Stimulated activated CD8-positive, alpha-beta memory T cell treated with anti-CD3 and anti-CD28 coated beads, Interleukin-15, amount 100 ng/mL, for 48 hours (primary cell): ENCODE data around the gene CANX.
"Not testable (repeated sequence)": the region's sequence is repeated elsewhere in the genome, so short reads cannot be mapped to it uniquely, and the experiment has no call there.

Experiments
- DNase-seq, 2 donors: peaks; one replicate each; pipeline ENCODE4 v3.0.0-alpha.2; 2020; ENCODE audit warnings: low read depth in 2 of 2

The CANX gene

DNA sequence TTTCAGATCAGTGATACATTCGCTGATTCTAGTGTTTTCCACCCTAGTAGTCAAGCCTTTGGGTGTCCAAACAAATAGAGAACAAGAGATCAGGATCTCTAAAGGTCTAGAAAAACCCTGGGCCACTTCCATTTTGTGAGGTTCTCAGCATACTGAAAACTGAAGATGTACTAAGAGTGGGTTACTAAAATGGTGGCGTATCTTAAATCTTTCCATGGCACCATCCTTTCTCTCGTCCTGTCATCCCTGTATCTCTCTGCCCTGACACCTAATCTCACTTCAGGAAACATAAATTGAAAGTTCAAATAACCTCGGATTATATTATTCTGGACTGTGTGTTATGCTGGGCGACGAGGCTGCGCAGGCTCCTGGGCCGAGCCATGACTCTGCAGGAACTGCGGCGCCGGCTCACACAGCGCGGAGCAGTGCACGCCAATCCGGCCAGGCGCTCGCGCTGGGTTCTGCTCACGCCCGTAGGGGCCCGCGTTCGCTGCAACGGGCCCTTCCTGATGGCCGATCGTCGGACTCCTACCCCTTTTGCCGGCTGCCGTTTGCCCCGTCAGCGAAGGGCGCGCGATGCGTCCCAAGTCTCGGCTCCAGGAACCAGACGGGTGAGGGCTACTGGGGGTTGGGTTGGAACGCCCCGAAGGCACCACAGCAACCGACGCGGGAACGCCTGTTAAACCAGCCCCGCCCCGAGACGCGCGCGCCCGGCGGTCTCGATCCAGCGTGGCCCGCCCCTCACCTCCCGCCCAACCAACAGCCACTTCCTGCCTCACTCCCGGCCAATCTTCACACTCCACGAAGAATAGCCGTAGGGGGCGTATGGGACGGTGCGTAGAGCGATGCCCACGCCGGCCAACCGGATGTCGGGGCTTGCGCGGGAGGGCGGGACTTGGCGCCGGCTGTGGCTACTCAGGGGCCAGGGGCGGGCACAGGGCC, 503 bp upstream of the CANX start:
- peak; percentile 99 for DNase-seq

- peak in 1 of 2 donors; percentile 34 for DNase-seq
Observed at GRCh38 chr5:179699616-179700237, 960 bp downstream of the CANX start.

- DNase-seq = no peak
Observed at GRCh38 chr5:179700401-179700918, 1.7 kb downstream of the CANX start.

DNA sequence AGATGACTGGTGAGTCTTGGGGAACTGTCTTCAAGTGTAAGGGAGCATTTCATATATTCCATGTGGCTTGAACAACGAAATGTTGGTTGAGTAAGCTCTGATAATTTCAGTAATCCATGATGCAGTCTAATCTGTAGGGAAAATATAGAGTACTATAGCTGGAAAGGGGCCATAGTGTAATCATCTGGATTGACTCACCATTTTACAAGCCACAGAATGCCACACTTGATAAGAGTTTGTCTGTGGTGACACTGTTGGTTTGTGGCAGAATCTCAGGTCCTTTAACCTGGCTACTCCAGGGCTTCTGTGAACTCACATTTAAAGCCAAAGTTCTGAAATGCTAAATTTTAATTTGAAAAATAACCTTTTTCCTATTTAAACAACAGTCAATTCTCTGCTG, 17.5 kb downstream of the CANX start:
- DNase-seq = no peak

DNA sequence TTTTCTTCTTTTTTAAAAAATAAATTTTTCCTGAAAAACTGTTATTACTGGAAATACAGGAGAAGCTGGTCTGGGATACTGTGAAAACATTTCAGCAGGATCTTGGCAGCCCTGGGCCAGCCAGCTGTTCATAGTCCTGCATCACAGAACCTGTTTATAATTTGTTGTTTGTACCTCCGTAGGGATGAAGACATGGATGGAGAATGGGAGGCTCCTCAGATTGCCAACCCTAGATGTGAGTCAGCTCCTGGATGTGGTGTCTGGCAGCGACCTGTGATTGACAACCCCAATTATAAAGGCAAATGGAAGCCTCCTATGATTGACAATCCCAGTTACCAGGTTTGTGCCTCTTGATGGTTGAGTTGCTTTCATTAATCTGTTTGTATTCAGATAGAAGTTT, 21.5 kb downstream of the CANX start:
- DNase-seq = no peak

- DNase-seq = no peak
Observed at GRCh38 chr5:179724163-179724562, 25.4 kb downstream of the CANX start.

- DNase-seq = no peak
Observed at GRCh38 chr5:179727106-179727505, 28.3 kb downstream of the CANX start.

GRCh38 chr5:179729303-179729702, 30.5 kb downstream of the CANX start:
- no peak for DNase-seq

GRCh38 chr5:179729727-179730126, 31.0 kb downstream of the CANX start:
- DNase-seq = no peak

DNA sequence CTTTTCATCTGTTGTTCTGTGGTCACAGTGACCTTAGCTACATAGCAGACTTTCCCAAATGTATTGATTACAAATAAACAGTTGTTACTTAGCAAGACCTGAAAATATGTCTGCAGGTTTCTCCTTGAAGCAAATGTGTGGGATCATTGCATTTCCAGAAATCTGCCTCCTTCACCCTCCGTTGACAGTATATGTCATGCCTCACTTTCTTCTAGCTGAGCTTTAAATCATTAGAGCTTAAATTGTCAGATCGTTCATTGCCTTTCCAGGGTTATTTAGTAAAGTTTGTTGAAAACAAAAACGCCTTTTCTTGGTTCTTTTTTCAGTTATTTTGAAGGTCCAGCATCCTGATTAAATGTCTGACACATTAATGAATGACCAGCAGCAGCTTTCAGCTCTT, 31.6 kb downstream of the CANX start:
- DNase-seq = no peak

DNA sequence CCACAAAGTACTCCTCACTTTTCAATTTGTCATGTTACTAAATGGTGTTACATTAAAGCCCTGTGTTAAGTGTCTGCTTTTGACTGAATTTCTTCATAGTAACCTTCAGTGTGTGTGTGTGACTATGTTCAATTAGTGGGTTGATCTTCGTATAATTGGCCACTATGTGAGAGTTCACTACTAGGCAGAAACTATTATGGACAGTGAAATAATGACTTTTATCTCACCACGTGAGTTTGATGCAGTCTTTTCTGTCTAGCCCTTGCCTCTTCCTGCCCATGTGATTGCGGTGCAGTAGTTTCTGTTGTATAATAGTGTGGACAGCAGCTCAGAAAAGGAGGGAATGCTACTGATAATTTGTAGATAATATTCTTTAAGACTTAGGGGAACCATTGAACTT, 32.1 kb downstream of the CANX start:
- DNase-seq = no peak

- no peak for DNase-seq
Observed at GRCh38 chr5:179731791-179732411, 33.1 kb downstream of the CANX start.

GRCh38 chr5:179732412-179732917, 33.7 kb downstream of the CANX start, which contains the start of gene MAML1:
Gene MAML1 (plus strand): TSS chr5:179732822. CDS start chr5:179733113, 291 bp downstream.
- DNase-seq = peak; percentile 99 to 100

DNA sequence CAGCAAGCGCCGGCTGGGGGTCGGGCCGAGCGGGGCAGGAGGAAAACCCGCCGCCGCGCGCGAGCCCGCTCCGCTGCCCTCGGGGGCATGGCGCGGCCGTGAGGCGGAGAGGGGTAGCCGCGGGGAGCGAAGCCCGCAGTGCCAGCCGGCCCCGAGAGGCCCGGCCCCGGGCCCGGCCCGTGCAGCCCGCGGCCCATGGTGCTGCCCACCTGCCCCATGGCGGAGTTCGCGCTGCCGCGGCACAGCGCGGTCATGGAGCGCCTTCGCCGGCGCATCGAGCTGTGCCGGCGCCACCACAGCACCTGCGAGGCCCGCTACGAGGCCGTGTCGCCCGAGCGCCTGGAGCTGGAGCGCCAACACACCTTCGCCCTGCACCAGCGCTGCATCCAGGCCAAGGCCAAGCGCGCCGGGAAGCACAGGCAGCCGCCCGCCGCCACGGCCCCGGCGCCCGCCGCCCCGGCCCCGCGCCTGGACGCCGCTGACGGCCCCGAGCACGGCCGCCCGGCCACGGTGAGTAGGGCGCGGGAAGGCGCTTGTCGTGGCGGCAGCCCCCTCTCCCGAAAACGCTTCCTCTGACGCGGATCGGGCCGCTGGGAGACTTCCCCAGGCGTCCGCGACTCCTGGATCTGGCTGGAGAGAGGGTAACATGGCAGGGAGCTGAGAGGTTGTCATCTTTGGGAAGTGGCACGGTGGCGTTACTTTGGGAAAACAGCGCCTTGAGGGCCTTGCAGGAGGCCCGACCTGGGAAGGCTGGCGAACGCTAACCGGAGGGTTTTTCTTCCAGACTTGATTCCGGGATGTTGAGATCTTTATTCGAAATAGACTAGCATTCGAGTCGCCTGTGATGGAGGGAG, 34.4 kb downstream of the CANX start:
- DNase-seq = peak in 1 of 2 donors; percentile 3

DNA sequence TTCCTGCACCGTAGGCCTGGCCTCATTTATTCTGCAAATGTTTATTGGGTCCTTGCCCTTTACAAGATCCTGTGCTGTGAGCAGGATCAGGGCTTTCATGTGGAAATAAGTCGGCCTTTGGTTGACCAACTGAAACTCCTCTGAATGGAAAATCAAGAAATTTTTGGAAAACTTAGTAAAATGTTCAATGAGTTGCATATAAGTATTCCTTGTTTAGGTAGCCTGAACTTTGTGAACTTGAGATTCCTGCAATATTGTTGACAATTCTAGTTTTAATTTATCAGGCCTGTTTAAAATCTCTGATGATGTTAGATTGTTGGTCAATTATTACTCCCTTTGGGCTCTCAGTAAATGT, 35.0 kb downstream of the CANX start:
- no peak for DNase-seq

DNA sequence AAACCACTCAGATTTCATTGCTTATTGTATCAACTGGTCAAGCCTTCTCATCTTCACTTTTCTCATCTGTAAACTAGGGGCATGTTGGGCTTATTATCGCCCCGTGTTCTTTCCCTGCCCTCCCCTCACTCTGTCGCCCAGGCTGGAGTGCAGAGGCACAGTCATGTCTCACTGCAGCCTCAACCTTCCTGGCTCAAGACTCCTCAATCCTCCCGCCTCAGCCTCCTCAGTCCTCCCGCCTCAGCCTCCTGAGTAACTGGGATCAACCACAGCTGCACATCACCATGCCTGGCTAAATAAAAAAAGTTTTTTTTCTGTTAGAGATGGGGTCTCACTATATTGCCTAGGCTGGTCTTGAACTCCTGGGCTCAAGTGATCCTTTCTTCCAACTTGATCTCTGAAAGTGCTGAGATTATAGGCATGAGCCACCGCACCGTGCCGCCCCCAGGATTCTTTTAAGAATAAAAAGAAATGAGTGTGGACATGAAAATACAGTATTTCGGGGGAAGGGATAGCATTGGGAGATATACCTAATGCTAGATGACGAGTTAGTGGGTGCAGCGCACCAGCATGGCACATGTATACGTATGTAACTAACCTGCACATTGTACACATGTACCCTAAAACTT, 35.9 kb downstream of the CANX start:
- no peak for DNase-seq

- DNase-seq = no peak
Observed at GRCh38 chr5:179738742-179739141, 40.0 kb downstream of the CANX start.

GRCh38 chr5:179744106-179744505, 45.3 kb downstream of the CANX start:
- DNase-seq = not testable (repeated sequence)

- DNase-seq = no peak
Observed at GRCh38 chr5:179746872-179747271, 48.1 kb downstream of the CANX start.

GRCh38 chr5:179747811-179748210, 49.0 kb downstream of the CANX start:
- no peak for DNase-seq
